Fibroblast of the aortic adventitia (primary cell): ENCODE measurements around the gene HASPIN. TPM values are rescaled to one million over a fixed set of nuclear protein-coding genes. Genes with fewer than 3 reads are reported as not detected.

Experiments used
- DNase-seq: peaks from one replicate; pipeline ENCODE4 v3.0.0-alpha.2; 2010; ENCODE audit warnings: low read depth
- H3K4me3 ChIP-seq: 2 replicates; pipeline ENCODE4 v1.5.1; 2011; ENCODE audit warnings: low read depth, mild to moderate bottlenecking, control low read depth, low read length, moderate library complexity
- total RNA-seq: library from RNA; depleted of rRNA; stranded (reverse); fragments of >200 nt; gene quantifications from 2 replicates; pipeline ENCODE4 v1.2.3, GENCODE V29; 2012; ENCODE audit warnings: low replicate concordance
- TF ChIP-seq, protein P1 (sequence below): IDR thresholded peaks from 2 replicates; pipeline ENCODE4 v1.5.1; 2011; ENCODE audit warnings: mild to moderate bottlenecking, low read length, control low read depth, inconsistent platforms; ENCODE audit not compliant: insufficient read depth

The HASPIN gene
- total RNA-seq, 1 donor: 10.5 TPM

DNA sequence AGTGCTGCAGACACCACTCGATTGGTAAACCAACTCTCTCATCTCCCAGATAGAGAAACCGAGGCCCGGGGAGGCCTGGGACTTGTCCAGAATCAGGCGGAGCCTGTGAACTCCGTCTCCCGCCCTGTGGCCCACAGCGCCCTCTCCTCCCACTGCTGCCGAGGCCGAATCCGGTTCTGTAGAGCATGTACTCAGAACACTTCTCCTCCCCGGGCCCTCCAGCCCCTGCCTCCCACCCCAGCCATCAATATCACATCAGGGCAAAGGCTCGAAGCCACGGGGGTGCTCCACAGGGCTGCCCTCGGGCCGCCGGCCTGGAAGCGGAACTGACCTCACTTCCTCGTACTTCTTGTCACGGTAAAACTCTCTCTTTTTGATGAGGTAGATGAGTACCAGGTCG, 42.1 kb upstream of the HASPIN start:
- H3K4me3 ChIP-seq: no peak overlapping the region
- no peak for DNase-seq
- TF ChIP-seq, protein P1, sequence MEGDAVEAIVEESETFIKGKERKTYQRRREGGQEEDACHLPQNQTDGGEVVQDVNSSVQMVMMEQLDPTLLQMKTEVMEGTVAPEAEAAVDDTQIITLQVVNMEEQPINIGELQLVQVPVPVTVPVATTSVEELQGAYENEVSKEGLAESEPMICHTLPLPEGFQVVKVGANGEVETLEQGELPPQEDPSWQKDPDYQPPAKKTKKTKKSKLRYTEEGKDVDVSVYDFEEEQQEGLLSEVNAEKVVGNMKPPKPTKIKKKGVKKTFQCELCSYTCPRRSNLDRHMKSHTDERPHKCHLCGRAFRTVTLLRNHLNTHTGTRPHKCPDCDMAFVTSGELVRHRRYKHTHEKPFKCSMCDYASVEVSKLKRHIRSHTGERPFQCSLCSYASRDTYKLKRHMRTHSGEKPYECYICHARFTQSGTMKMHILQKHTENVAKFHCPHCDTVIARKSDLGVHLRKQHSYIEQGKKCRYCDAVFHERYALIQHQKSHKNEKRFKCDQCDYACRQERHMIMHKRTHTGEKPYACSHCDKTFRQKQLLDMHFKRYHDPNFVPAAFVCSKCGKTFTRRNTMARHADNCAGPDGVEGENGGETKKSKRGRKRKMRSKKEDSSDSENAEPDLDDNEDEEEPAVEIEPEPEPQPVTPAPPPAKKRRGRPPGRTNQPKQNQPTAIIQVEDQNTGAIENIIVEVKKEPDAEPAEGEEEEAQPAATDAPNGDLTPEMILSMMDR: no peak

DNA sequence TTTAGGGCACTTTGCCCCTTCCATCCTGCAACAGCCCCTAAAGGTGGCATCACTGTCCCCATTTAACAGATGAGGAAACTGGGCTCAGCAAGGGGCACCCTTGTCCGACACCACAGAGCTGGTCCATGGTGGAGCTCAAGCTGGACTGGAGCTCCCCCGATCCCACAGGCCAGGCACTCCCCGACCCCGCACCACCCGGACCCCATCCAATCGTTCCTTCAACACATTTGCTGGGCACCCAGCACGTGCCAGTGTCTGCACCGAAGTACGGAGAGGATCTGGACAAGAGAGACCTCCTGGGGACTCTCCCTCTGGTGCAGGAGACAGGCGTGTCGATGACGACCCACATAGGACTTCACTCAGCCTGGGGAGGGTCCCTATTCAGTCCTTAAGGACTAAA, 41.7 kb upstream of the HASPIN start:
- H3K4me3 ChIP-seq: no peak overlapping the region
- TF ChIP-seq, protein P1: no peak
- DNase-seq: no peak

DNA sequence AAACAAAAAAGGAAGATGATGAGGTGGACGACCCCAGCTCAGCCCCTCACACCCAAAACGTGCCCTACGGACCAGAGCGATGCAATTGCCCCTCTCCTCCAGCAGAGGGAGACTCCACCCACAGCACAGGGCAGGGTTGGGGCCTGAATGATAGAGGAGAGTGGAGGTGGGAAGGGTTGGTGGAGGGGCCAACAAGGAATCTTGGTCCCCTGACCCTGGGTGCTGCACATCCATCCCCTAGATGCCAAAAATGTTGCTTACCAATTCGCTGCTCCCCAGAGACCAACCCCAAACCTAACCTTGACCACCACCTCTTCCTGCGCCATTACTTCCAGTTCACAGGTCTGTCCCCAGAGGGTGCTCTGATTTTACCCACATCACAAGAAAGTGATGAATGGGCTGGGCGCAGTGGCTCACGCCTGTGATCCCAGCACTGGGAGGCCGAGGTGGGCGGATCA, 40.6 kb upstream of the HASPIN start:
- DNase-seq: no peak
- TF ChIP-seq, protein P1: peak; percentile 99
- H3K4me3 ChIP-seq: no peak overlapping the region

DNA sequence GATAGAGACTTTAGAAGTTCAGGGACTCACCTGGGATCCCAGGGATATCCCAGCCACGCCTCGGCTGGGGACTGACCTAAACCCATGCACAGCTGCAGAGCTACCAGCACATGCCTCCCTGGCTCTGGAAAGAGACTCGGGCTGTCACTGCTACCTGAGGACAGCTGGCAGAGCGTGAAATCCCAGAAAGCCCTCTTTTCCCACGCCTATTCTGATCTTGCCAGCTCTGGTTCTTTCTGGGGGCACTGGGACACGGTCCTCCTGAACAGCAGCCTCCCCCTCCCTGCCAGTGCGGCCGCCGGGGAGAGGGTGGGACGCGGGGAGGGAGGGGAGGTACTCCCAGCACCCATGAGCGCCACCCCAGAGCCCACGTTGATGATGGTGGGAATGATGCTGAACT, 38.5 kb upstream of the HASPIN start:
- no peak for DNase-seq
- no peak overlapping the region for H3K4me3 ChIP-seq
- TF ChIP-seq, protein P1: no peak

DNA sequence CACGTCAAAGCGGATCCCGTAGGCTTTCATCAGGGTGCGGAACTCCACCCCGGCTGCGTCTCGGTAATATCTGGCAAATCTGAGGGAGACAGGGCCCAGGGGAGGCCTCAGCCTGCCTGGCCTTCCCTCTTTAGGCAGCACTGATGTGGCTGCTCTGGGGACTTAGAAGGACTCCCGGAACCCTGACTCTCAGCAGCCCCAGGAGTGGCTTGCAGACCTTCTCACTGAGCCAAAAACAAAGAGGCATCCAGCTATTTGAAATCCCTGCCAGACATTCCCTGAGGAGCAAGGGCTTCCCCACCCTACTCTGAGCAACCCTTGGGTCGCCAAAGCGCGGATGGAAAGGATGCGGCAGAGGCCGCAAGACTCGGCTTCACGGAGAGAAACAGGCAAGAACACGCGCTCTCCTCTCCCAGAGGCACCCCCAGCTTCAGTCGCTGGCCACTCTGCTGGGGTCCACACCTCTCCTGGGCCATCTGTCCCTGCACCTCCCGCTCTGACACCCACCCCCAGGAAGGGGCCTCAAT, 35.6 kb upstream of the HASPIN start:
- TF ChIP-seq, protein P1: no peak
- no peak overlapping the region for H3K4me3 ChIP-seq
- no peak for DNase-seq

DNA sequence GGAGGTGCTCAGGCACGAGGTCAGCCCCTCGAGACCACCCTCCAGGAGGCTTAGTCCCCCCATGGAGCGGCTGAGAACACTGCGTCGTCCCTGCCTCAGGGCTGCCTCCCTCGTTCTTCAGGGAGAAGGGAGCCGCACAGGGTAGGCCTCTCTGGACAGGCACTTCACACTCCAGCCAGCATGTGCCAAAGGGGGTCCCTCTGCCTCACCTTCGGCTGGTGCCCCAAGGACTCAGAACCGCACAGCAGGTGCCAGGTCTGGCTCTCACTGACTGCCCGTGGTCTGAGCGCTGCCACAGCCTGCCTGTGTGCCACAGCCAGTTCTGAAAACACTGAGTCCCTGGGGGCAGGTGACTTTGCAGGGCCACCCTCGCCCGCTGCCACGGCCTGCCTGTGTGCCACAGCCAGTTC, 34.8 kb upstream of the HASPIN start:
- DNase-seq: no peak
- TF ChIP-seq, protein P1: no peak
- no peak overlapping the region for H3K4me3 ChIP-seq

DNA sequence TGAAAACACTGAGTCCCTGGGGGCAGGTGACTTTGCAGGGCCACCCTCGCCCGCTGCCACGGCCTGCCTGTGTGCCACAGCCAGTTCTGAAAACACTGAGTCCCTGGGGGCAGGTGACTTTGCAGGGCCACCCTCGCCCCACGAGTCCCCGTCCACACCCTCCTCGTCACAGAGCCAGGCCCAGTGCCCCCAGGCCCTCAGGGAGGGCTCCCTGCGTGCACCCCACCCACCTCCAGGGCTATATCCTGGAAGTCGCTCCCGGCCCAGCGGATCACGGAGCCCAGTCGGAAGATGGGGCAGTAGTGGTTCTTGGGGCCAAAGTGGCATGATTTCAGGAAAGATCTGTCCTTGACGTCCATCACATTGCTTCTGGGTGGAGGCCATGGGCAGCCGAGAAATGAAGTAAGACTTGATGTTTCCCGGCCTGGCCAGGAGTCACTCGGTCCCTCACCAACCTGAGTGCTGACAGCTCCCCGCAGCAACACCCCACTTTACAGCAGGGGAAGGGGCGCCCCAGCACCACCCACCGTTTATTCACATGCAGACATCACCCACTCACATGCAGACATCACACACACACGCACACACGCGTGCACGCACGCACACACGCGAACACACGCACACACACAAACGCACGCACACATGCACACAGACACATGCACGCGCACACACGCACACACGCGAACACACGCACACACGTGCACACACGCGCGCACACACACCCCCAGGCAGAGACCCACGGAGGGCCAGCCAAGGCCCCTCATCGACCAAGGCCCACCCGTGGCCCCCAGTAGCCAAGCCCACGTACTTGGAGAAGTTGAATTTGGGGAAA, 34.2 kb upstream of the HASPIN start:
- no peak for DNase-seq

More for the DNA sequence above, 34.2 kb upstream of the HASPIN start:
- no peak overlapping the region for H3K4me3 ChIP-seq
- TF ChIP-seq, protein P1: no peak
